Vagina (tissue), 2 donors: ENCODE data around the gene SLC35F1.

Experiments
- POLR2A ChIP-seq, 2 donors: fragments of 450-650 bp; IDR thresholded peaks; one replicate each; pipeline ENCODE4 v1.6.1; 2017; ENCODE audit warnings: antibody characterized with exemption in 2 of 2, mild to moderate bottlenecking in 2 of 2, moderate library complexity in 2 of 2
- POLR2AphosphoS5 ChIP-seq, 2 donors: sonication (generic); formaldehyde crosslinking; IDR thresholded peaks; one replicate each; pipeline ENCODE4 v1.9.0; 2017; ENCODE audit warnings: antibody characterized with exemption in 2 of 2, mild to moderate bottlenecking in 2 of 2, low read depth in 1 of 2; ENCODE audit not compliant: insufficient read depth in 1 of 2
- TF ChIP-seq, protein P1 (sequence below), 3 experiments: fragments of 450-650 bp in 2 of 3; fragments of 200-600 bp in 1 of 3; sonication (generic) in 1 of 3; IDR thresholded peaks; one replicate each; pipeline ENCODE4 v1.5.1; 2017 to 2019; ENCODE audit warnings: antibody characterized with exemption in 3 of 3, mild to moderate bottlenecking in 2 of 3, moderate library complexity in 2 of 3

- TF ChIP-seq, protein P1, sequence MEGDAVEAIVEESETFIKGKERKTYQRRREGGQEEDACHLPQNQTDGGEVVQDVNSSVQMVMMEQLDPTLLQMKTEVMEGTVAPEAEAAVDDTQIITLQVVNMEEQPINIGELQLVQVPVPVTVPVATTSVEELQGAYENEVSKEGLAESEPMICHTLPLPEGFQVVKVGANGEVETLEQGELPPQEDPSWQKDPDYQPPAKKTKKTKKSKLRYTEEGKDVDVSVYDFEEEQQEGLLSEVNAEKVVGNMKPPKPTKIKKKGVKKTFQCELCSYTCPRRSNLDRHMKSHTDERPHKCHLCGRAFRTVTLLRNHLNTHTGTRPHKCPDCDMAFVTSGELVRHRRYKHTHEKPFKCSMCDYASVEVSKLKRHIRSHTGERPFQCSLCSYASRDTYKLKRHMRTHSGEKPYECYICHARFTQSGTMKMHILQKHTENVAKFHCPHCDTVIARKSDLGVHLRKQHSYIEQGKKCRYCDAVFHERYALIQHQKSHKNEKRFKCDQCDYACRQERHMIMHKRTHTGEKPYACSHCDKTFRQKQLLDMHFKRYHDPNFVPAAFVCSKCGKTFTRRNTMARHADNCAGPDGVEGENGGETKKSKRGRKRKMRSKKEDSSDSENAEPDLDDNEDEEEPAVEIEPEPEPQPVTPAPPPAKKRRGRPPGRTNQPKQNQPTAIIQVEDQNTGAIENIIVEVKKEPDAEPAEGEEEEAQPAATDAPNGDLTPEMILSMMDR (IDR thresholded peaks at IDR 0.05), result no peak
- TF ChIP-seq POLR2A (IDR thresholded peaks at IDR 0.05) (no peak), POLR2AphosphoS5 (IDR thresholded peaks at IDR 0.05; ENCODE audit: insufficient read depth in 1 of 2, low read depth in 1 of 2) (no peak)
These were observed 256.5 kb downstream of the SLC35F1 start for GRCh38 chr6:118163542-118163941.
